GM21528 (cell line): ENCODE measurements around the gene GLA.

ENCODE experiments used
- ATAC-seq: cut with Tn5 transposase; IDR thresholded peaks from one replicate; pipeline ENCODE4 v1.9.1; 2021; ENCODE audit warnings: mild to moderate bottlenecking, moderate library complexity; ENCODE audit not compliant: unreplicated experiment, low FRiP score

The GLA gene

DNA sequence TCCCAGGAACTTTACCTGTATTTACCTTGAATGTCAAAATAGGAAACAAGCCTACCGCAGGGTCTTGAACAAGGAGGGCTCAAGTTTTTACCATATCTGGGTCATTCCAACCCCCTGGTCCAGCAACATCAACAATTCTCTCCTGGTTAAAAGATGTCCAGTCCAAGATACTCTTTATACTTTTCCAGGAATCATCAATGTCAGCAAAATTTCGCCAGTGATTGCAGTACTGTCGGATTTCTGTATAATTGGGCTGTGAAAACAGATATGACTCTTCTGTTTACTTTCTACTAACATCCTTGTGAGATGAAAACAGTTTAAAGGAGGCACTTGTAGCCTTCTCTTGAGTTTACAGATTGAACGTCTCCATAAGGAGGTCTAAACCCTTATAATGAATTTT, 9.0 kb downstream of the GLA start:
- no peak for ATAC-seq

DNA sequence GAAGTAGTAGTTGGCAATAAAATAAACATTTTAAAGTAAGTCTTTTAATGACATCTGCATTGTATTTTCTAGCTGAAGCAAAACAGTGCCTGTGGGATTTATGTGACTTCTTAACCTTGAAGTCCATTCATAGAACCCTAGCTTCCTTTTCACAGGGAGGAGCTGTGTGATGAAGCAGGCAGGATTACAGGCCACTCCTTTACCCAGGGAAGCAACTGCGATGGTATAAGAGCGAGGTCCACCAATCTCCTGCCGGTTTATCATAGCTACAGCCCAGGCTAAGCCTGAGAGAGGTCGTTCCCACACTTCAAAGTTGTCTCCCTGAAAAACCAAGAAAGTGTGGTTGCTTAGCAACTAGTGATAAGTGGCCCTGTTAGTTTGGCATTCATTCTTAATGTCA, 9.9 kb downstream of the GLA start:
- ATAC-seq: no peak

DNA sequence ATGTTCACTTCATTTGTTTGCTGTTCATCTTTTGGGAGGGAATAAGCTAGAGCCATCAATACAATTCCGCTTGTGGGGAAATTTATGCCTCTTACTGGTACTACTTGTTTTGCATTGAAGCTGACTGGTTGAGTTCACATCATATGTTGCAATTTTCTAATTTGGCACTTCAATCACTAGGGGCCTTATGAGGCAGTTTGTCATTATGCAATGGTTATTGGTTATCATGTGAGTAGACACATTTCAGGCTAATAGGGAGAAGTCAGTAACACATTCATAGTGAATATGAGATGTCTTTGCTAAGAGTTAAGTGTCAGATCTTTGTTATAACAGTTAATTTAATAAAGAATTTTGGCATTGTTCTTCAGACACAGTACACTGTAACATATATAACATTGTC, 11.9 kb downstream of the GLA start:
- ATAC-seq: no peak

DNA sequence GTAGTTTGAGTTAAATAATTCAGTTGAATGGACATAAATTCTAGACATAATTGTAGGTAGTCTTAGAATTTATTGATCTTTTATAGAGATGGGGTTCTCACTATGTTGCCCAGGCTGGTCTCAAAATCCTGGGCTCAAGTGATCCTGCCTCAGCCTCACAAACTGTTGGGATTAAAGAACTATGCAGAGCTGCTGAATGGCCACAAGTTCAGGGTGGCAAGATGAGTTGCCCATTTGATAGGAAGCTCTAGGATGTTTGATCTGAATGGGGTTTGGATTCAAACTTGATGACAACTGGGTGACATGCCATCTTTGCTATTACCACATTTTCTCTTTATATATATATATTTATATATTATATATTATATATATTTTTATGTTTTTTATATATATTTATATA, 13.4 kb downstream of the GLA start:
- ATAC-seq: no peak

DNA sequence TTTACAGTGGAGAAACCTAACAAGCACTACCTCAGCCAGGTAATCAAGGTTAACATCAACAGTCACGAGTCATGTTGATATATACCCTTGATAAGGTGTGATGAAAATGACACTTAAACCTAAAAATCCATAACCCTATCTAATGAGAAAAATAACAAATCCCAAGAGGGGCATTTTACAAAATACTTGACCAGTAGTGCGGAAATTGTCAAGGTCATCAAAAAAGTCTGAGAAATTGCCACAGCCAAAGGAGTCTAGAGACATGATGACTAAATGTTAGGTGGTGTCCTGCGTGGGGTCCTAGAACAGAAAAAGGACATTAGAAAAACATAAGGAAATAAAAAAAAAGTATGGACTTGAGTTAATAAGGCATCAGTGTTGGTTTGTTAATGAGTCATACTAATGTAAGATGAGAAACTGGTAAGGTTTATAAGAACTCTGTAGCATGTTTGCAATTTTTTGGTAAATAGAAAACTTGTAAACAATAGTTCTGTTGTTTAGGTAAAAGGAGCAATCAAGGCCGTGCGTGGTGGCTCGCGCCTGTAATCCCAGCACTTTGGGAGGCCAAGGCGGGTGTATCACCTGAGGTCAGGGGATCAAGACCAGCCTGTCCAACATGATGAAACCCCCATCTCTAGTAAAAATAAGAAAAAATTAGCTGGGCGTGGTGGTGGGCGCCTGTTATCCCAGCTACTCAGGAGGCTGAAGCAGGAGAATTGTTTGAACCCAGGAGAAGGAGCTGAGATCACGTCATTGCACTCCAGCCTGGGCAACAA, 14.0 kb downstream of the GLA start:
- ATAC-seq: no peak

DNA sequence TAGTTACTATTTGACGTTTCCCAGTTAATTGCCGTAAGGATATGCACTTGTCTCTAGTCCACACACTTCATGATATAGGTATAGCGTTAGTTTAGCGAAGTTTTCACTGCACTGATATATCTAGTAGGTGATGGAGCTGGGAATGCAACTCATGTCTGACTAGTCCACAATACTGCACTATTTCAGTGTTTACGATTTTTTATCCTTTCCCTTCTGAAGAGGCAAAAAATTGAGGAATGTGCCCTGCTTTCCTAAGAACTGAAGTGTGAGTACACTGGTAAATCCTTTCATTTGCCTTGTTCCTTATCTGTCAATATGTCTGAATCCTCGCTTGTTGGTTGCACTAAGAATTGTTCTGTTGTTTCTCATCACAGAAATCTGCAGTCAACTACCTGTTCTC, 15.9 kb downstream of the GLA start:
- no peak for ATAC-seq

DNA sequence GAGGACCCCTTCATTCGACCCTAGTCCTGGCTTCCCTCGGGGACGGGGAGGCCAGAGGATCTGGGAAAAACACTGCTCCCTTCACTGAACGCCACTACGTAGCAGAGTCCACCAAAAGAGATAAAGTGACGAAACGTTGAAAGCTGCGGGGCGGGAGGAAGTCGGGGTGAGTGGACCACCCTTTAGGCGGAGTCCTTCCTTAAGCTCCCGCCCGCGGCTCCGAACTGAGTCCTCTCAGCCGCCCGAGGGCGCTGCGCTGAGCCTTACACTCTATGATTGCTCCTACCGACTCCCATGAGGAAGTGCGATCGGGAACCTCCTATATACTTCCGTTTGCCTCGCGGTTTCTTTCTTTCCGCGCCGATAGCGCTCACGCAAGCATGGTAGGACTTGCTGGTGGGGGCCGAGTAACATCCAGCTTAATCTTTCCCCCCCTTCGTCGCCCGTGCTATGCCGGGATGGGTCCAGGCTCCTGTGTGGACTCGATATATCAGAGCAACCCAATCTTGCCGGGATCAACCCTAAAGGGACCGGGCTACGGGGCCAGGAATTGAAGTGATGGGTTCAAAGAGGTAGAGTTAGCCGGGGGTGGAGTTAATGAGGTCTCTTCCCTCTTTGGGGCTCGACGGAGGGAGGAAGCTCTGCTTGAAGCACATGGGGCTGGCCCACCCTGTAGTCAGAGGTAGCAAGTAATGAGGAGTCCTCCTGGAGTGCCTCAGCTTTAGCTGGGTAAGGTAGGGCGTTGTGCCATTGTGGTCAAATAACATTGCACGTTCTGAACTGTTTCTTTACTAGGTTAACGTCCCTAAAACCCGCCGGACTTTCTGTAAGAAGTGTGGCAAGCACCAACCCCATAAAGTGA, 16.8 kb downstream of the GLA start, which contains the start of gene RPL36A:
Gene RPL36A (plus strand): TSS at position 348 of the 862 bp plus-strand sequence. CDS start 33 bp downstream, at position 381.
- peak; percentile 78 for ATAC-seq

DNA sequence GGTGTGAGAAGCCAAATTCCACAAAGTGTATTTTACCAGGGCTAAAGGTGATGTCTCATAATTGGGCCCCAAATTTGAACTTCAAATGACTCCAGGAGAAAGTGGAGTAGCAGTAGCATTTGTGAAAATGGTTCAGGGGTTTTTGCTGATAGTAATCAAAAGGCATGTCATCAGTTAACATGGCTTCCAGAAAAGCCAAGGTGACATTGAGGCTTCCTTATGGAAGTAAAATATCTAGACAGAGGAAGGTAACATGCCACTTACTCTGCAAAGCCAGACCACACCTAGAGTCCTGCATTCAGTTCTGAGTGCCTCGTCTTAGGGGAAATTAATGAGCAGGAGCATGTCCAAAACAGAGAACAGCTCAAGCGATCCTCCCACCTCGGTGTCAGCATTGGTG, 19.1 kb downstream of the GLA start:
- ATAC-seq: no peak

DNA sequence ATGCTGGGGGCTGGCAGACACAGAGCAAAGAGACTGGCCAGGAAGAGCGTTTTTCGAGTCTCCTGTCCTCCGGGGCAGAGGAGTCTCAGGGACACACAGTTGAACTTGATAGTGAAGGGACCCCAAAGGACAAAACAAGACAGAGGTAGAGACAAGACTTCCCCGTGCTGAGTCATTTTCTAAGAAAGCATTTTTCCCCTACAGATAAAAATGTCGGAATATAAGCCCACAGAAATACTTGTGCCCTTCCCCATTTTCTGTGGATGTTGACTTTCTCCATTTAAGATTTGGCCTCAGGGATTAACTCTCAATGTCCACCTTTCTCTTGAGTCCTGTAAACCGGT, 21.2 kb downstream of the GLA start:
- no peak for ATAC-seq

DNA sequence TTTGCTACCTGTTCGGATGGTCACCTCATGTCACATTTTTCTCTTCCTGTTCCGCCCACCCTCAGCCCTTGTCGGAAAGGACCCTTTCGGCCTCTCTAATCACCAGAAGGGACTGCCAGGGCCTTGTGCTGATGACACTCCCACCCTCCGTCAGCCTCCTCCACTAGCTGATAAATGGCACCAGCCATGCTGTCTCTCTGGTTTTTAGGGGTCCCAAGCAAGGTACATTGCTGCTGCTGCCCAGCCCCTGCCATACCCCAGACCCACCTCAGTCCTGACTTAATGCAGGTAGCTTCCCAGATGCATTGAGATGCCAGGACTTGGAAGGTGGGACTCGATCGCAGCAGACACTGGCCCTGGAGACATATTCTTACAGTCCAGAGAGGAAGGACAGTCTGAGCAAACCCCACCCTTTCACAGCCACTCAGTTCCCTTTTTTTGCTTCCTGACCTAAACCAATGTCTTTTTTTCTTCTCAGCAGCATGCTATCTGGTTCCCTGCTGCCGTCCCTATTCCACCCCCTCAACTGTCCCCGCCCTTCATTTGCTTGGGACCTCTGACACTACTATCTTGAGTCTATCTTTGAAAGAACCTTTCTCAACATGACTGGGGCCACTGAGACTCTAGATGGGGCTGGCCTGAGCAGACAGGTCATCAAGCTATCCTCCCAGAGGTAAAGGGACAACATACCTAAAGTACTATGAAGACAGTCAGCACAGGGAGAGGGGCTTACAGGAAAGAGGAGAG, 21.8 kb downstream of the GLA start, which contains the start of gene BTK:
Gene BTK (minus strand): TSS at position 397 of the 747 bp plus-strand sequence. CDS start 10,907 bp downstream, outside the sequence.
- ATAC-seq: peak; percentile 74

DNA sequence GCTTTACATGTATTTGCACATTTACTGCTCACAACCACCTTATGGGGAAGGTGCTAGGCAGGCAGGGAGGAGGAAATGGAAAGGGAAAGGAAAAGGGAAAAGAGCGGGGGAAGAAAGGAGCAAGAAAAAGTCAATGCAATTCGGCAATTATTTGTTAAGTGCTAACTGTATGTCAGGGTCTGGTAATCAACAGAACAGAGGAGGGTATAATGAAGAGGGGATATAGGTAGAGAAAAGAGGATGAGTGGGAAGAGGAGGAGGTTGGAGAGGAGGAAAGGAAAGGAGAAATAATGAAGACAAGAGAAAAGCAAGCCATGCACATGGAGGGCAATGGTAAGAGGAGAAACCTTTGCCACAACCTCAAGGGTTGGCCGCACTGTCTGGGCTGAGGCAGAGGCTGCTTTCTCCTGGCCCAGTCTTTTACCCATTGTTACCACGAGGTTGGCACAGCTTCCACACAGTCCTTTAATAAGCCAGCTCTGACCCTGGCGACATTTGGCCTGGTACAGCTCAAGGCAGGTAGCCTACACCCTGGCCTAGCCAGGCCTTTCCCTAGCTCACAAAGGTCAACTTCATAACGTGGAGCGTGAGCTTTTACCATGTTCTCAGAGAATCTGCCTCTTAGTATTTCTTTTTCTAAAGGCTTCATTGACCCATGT, 22.6 kb downstream of the GLA start:
- peak; percentile 14 for ATAC-seq

DNA sequence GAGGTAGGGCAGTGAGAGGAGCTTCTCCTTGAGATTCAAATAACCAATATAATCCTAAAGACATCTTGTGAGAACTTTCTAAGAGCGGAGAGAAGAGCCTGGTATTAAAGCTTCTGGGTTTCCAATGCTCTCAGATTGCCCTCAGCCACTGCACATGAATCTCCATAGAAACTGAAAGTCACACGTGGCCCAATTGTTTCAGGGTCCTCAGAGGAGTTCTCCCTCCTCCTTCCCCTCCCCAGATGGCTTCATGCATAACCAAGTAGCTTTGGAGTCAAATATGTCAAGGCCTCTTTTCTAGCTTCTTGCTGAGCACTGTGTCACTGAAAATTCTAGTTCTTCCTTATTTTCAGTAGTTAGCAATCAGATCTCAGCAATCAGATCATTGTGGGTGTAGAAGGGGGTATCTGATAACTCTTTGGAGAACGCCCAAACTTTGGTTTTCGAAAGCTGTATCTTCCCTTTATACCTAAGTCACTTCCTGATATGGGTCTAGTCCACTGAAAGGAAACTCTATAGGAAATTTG, 24.0 kb downstream of the GLA start:
- ATAC-seq: peak; percentile 69

DNA sequence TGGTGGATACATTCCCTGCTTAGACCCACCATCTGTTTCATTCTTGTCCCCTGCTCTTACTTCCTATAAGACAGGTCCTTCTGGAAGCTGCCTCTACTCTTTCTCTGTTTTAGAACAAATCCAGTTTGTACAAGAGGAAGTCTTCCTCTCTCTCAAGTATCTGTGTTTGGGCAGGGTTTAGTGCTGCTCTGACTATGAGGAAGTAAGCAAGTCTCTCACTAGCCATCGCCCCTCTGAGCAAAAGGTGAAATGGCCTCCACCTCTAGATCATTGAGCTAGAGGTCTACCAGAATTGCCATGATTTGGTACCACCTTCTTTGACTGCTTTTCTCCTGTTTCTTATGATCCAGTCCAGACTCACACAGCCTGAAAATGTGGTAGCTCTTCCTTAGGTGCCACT, 30.2 kb downstream of the GLA start:
- no peak for ATAC-seq

DNA sequence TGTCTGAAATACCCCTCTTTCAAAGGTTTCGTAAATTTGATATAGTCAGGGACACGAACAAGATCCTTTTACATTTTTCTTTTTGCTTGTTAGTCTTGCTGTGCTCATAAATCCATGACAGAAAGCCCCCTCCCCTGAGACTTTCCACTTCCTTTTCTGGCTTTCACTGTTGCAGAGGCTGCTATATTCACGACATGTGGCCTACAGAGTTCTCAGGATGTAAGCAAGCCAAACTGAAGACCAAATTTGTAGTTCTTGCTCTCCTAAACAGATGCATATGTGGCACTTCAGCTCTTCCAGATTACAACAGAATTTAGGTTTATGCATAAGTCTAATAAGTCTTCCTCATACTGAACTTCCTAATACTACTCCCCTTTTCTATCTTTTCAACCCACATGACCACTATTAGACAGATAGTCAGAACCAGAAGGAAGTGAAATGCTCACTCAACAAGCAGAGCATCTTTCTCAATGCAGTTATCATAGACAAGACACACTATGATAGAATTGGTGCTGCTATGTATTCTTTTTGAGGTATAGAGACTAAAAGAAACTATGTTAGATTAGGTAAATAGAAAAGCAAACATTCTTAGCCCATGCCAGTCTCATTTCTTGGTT, 36.7 kb downstream of the GLA start:
- peak; percentile 63 for ATAC-seq

DNA sequence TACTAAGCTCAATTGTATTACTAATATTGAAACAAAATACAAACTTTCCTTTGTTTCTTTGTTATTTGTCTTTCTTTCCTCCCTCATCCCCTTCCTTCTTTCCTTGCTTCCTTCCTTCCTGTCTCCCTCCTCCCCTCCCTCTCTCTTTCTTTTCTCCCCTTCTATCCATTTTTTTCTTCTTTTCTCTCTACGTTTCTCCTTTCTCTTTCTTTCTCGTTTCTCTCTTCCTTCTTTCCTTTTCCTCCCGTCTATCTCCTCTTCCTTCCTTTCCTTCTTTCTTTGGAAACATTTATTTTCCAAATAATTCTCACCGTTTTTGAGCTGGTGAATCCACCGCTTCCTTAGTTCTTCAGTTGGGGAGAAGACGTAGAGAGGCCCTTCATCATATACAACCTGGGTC, 38.0 kb downstream of the GLA start:
- no peak for ATAC-seq

DNA sequence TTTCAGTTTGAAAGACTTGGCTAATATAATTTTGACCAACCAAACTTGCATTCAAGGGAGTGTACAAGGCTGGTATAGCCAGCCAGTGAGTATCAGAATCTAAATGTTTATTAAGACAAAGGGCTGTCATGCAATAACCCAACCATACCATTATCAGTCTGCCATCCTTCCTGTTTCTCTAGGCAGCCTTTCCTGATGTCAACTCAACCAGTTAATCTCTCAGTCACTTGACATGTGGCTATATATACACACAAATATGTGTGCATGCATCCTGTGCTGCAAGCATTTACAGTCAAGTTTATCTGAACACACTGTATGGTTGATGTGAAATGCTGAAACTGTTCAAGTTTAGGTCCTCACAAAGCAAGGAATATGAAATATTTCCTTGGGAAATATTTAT, 38.9 kb downstream of the GLA start:
- ATAC-seq: no peak

DNA sequence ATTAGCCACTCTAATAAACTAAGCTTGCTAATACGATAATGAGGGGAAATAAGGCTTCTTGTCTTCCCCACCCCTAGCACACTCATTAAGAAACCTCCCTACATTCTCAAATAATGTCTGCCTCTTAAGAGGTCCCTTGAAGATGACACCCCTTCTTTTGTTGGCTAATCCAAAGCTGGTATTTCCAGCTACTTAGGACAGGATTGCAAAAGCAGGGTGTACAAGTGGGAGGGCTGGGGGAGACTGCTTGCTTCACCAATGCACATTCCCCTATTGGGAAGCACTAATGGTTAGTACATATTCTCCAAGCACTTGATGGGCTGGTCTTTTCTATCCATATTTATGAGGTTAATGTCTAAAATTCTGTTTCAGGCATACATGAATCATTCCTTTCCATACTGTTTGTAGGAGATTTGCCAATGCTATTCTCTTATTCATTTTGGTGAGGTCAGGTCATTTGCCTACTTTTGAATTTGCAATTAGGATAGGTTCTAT, 42.4 kb downstream of the GLA start:
- no peak for ATAC-seq

DNA sequence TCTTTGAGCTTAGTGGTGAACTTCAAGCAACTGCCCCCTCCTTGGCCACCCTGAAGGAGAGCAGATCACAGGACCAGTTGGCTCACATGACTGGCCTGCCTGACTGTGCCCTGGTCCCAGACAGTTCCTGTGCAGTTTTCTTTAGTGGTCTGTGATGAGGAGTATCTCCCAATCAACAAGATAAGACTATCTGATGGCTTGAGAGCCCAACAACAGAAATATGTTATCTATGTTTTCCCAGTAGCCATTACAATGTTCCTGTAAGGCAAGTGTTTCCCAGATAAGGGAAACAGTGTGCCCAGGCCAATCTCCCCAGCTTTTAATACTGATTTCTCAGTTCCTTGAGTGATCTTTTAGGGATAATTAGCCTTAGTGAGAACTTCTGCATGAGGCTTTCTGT, 45.0 kb downstream of the GLA start:
- ATAC-seq: no peak

DNA sequence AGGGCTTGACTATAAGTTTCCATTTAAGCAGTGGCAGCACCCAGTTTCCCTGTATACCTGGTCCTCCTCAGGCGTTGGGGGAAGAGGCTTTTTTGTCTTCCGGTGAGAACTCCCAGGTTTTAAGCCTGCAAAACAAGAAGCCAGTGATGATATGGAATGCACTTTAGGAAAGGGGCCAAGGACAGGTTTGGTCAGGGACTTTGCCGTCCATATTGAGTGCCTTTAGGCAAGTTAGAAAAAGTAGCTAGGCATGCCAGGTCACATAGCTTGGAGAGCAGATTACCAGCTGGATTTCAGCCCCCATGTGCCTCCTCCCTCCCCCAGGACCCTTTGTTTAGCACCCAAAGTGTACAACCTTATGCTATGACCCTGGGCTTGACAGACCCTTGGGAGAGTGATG, 45.6 kb downstream of the GLA start:
- no peak for ATAC-seq

DNA sequence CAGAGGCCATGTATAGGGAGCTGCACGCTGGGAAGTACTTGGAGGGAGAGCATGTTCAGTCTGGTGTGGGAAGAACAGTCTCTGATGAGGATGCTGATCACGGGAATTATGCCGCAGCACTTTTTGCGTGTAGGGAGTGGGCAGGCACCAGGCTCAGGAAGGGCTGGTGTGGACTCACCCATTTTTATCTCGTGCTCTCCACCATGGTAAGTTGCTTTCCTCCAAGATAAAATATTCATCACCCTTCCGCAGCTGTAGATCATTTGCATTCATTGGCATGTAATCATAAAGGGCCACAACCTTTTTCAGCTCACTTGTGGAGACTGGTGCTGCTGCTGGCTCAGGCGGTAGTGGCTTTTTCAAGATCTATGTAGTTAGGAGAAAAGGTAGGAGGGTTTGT, 47.3 kb downstream of the GLA start:
- ATAC-seq: no peak
